Neuronal stem cell (in vitro differentiated cells): ENCODE data around the gene ARPC4.

Experiments used
- DNase-seq: peaks from one replicate; pipeline ENCODE4 v3.0.0-alpha.2; 2013; ENCODE audit warnings: low spot score
- H2AFZ ChIP-seq: one replicate; pipeline ENCODE4 v1.6.1; 2013; ENCODE audit warnings: mild to moderate bottlenecking, low read length, inconsistent platforms
- H2AK5ac ChIP-seq: 2 replicates; pipeline ENCODE4 v1.6.1; 2013; ENCODE audit warnings: low read depth, mild to moderate bottlenecking, inconsistent platforms, low read length, moderate library complexity, mixed read lengths
- H2BK120ac ChIP-seq: 2 replicates; pipeline ENCODE4 v1.6.1; 2013; ENCODE audit warnings: low read depth, mild to moderate bottlenecking, inconsistent platforms, low read length, moderate library complexity, mixed read lengths
- H2BK12ac ChIP-seq: one replicate; pipeline ENCODE4 v1.6.1; 2013; ENCODE audit warnings: low read length, inconsistent platforms
- H2BK15ac ChIP-seq: 2 replicates; pipeline ENCODE4 v1.6.1; 2013; ENCODE audit warnings: mild to moderate bottlenecking, low read length, inconsistent platforms, mixed read lengths
- H2BK5ac ChIP-seq: one replicate; pipeline ENCODE4 v1.6.1; 2013; ENCODE audit warnings: inconsistent platforms, mild to moderate bottlenecking, low read length, moderate library complexity
- H3K14ac ChIP-seq: one replicate; pipeline ENCODE4 v1.6.1; 2013; ENCODE audit warnings: low read length, inconsistent platforms
- H3K18ac ChIP-seq: 2 replicates; pipeline ENCODE4 v1.6.1; 2013; ENCODE audit warnings: low read length, inconsistent platforms
- H3K23ac ChIP-seq: 2 replicates; pipeline ENCODE4 v1.6.1; 2013; ENCODE audit warnings: low read depth, mild to moderate bottlenecking, mixed read lengths, low read length, inconsistent platforms; ENCODE audit not compliant: poor library complexity
- H3K27ac ChIP-seq: replicated peaks from 3 replicates; pipeline ENCODE4 v1.5.1; 2013; ENCODE audit warnings: low read length, inconsistent platforms
- H3K27me3 ChIP-seq, 3 experiments: 2 replicates each; pipeline ENCODE4 v1.6.1; 2013; ENCODE audit warnings: low read length in 3 of 3, mild to moderate bottlenecking in 2 of 3, inconsistent platforms in 1 of 3, low read depth in 1 of 3, mixed read lengths in 1 of 3, moderate library complexity in 1 of 3; ENCODE audit not compliant: control insufficient read depth in 3 of 3, insufficient read depth in 3 of 3
- H3K36me3 ChIP-seq, 2 donors: replicated peaks in 1 of 2; 2 replicates each; pipeline ENCODE4 v1.6.1; 2013; ENCODE audit warnings: low read length in 2 of 2; ENCODE audit not compliant: control insufficient read depth in 2 of 2, insufficient read depth in 2 of 2
- H3K4ac ChIP-seq: 2 replicates; pipeline ENCODE4 v1.6.1; 2013; ENCODE audit warnings: inconsistent platforms, mild to moderate bottlenecking, low read length, moderate library complexity
- H3K4me1 ChIP-seq, 2 donors: 1 replicate in 1 of 2; 2 replicates in 1 of 2; pipeline ENCODE4 v1.6.1; 2013; ENCODE audit warnings: low read length in 2 of 2, low read depth in 1 of 2; ENCODE audit not compliant: control insufficient read depth in 2 of 2, insufficient read depth in 1 of 2
- H3K4me2 ChIP-seq: one replicate; pipeline ENCODE4 v1.6.1; 2013; ENCODE audit warnings: mild to moderate bottlenecking, low read length, inconsistent platforms; ENCODE audit not compliant: insufficient read depth, poor library complexity, severe bottlenecking
- H3K4me3 ChIP-seq, 2 donors: 2 replicates each; pipeline ENCODE4 v1.5.1; 2013; ENCODE audit warnings: low read length in 2 of 2, mild to moderate bottlenecking in 2 of 2, inconsistent platforms in 1 of 2, moderate library complexity in 1 of 2
- H3K79me1 ChIP-seq: one replicate; pipeline ENCODE4 v1.6.1; 2013; ENCODE audit warnings: low read depth, mild to moderate bottlenecking, inconsistent platforms, low read length, moderate library complexity
- H3K9ac ChIP-seq: one replicate; pipeline ENCODE4 v1.6.1; 2013; ENCODE audit warnings: mild to moderate bottlenecking, low read depth, low read length, inconsistent platforms; ENCODE audit not compliant: poor library complexity
- H3K9me3 ChIP-seq, 2 donors: replicated peaks in 1 of 2; 2 replicates each; pipeline versions ENCODE3 to v1.6.1; 2013; ENCODE audit warnings: low read length in 2 of 2, mild to moderate bottlenecking in 2 of 2, inconsistent platforms in 1 of 2, low read depth in 1 of 2, mixed read lengths in 1 of 2, moderate library complexity in 1 of 2; ENCODE audit not compliant: control insufficient read depth in 2 of 2, insufficient read depth in 1 of 2
- H4K8ac ChIP-seq: one replicate; pipeline ENCODE4 v1.6.1; 2013; ENCODE audit warnings: low read depth, mild to moderate bottlenecking, inconsistent platforms, low read length, moderate library complexity
- H4K91ac ChIP-seq: one replicate; pipeline ENCODE4 v1.6.1; 2013; ENCODE audit warnings: low read length, low read depth, mild to moderate bottlenecking, inconsistent platforms; ENCODE audit not compliant: poor library complexity
- WGBS, 2 donors: extraction: QIAGEN DNeasy Blood & Tissue Kit; methylation state at CpG; one replicate each; pipeline ENCODE4 v1.1.7; 2013; ENCODE audit warnings: missing lambda C conversion rate in 2 of 2, mixed read lengths in 1 of 2; ENCODE audit not compliant: insufficient read length in 2 of 2, insufficient replicate concordance in 1 of 2; ENCODE audit errors: extremely low coverage in 2 of 2; 5-methylcytosine and 5-hydroxymethylcytosine counted together

The ARPC4 gene

GRCh38 chr3:9781978-9782603 lies 10.8 kb upstream of the ARPC4 start:
- Histone ChIP-seq H2BK15ac (no peak overlapping the region), H3K4ac (no peak overlapping the region), H3K4me2 (no peak overlapping the region), H2BK120ac (no peak overlapping the region), H4K8ac (no peak overlapping the region), H3K4me3 (no peak overlapping the region), H3K4me1 (no peaks in the 10 kb centered on the region), H3K9me3 (no peaks in the 10 kb centered on the region), H2AK5ac (no peak overlapping the region), H3K27ac (no peak overlapping the region), H3K18ac (no peak overlapping the region), H3K14ac (no peak overlapping the region), H3K9ac (no peak overlapping the region), H2BK12ac (no peak overlapping the region), H4K91ac (no peak overlapping the region), H2BK5ac (no peak overlapping the region), H3K36me3 (peaks cover 33 to 80% of the 10 kb centered on the region in 2 donors), H3K27me3 (no peaks in the 10 kb centered on the region), H3K23ac (no peak overlapping the region), H2AFZ (no peak overlapping the region), H3K79me1 (peaks cover 3% of the 10 kb centered on the region)
- no peak for DNase-seq
- no CpG with 5 or more reads among the region's 3 CpGs for WGBS, 2 donors

DNA sequence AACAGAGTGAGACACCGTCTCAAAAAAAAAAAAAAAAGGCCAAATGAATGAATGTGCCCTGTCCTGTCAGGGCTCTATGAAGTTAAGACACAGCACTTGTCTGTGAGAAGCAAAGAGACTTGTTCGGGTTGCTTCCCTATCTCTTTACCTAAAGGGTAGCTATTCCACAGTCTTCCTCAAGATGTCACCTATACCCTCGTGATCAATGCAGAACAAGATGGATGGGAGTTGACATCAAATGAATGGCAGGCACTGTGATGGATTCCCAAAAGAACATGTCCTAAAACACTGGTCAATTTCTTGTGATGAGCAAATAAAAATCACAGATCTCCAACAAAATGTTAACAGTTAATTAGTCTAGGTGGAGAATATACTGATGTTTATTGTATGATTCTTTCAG lies 10.1 kb upstream of the ARPC4 start:
- no CpG with 5 or more reads among the region's 3 CpGs for WGBS, 2 donors
- Histone ChIP-seq H3K23ac (no peak overlapping the region), H3K4me1 (no peaks in the 10 kb centered on the region), H3K14ac (no peak overlapping the region), H3K4me2 (no peak overlapping the region), H2BK12ac (no peak overlapping the region), H3K9me3 (no peaks in the 10 kb centered on the region), H2BK120ac (no peak overlapping the region), H3K27me3 (no peaks in the 10 kb centered on the region), H4K91ac (no peak overlapping the region), H3K27ac (no peak overlapping the region), H3K4ac (no peak overlapping the region), H2AK5ac (no peak overlapping the region), H3K9ac (no peak overlapping the region), H3K18ac (no peak overlapping the region), H2BK15ac (no peak overlapping the region), H4K8ac (no peak overlapping the region), H2AFZ (no peak overlapping the region), H3K79me1 (peaks cover 3% of the 10 kb centered on the region), H3K4me3 (no peak overlapping the region), H2BK5ac (no peak overlapping the region), H3K36me3 (peaks cover 37 to 87% of the 10 kb centered on the region in 2 donors)
- no peak for DNase-seq

GRCh38 chr3:9783954-9784353 lies 8.9 kb upstream of the ARPC4 start:
- H2BK15ac ChIP-seq, result no peak overlapping the region
- no peak overlapping the region for H3K18ac ChIP-seq
- H3K4me1 ChIP-seq, result no peaks in the 10 kb centered on the region
- H2AFZ ChIP-seq, result no peak overlapping the region
- H3K27me3 ChIP-seq, result no peaks in the 10 kb centered on the region
- H3K79me1 ChIP-seq, result peaks cover 3% of the 10 kb centered on the region
- H2BK12ac ChIP-seq, result no peak overlapping the region
- no peak overlapping the region for H4K8ac ChIP-seq
- H3K27ac ChIP-seq, result no peak overlapping the region
- peaks cover 39 to 92% of the 10 kb centered on the region in 2 donors for H3K36me3 ChIP-seq
- no peak overlapping the region for H3K23ac ChIP-seq
- no peak overlapping the region for H3K9ac ChIP-seq
- H3K4ac ChIP-seq, result no peak overlapping the region
- H4K91ac ChIP-seq, result no peak overlapping the region
- no peak overlapping the region for H3K4me2 ChIP-seq
- no peak overlapping the region for H2BK5ac ChIP-seq
- DNase-seq, result no peak
- no peak overlapping the region for H2BK120ac ChIP-seq
- H3K14ac ChIP-seq, result no peak overlapping the region
- no CpG with 5 or more reads among the region's 14 CpGs for WGBS, 2 donors
- H2AK5ac ChIP-seq, result no peak overlapping the region
- H3K4me3 ChIP-seq, result no peak overlapping the region
- H3K9me3 ChIP-seq, result no peaks in the 10 kb centered on the region

GRCh38 chr3:9784965-9785364 lies 7.9 kb upstream of the ARPC4 start:
- Histone ChIP-seq H2BK5ac (no peak overlapping the region), H3K79me1 (peaks cover 3% of the 10 kb centered on the region), H2BK12ac (no peak overlapping the region), H2BK120ac (no peak overlapping the region), H4K91ac (no peak overlapping the region), H4K8ac (no peak overlapping the region), H3K4me1 (no peaks in the 10 kb centered on the region), H2AK5ac (no peak overlapping the region), H3K23ac (peak overlapping the region; percentile 66), H3K36me3 (peaks cover 45 to 92% of the 10 kb centered on the region in 2 donors), H3K18ac (no peak overlapping the region), H3K4me3 (no peak overlapping the region), H2AFZ (no peak overlapping the region), H3K14ac (no peak overlapping the region), H3K4me2 (no peak overlapping the region), H3K27ac (no peak overlapping the region), H3K9me3 (no peaks in the 10 kb centered on the region), H2BK15ac (no peak overlapping the region), H3K27me3 (no peaks in the 10 kb centered on the region), H3K9ac (no peak overlapping the region), H3K4ac (no peak overlapping the region)
- no CpG with 5 or more reads among the region's 4 CpGs for WGBS, 2 donors
- DNase-seq, result no peak
